Neural progenitor cell (in vitro differentiated cells): ENCODE data around the gene CLPTM1. TPM values are rescaled to one million over a fixed set of nuclear protein-coding genes. Genes with fewer than 3 reads are reported as not detected.

Source experiments
- DNase-seq: peaks from one replicate; pipeline ENCODE4 v3.0.0-alpha.2; 2016; ENCODE audit warnings: low spot score
- H2AFZ ChIP-seq: fragments of 200-600 bp; sonication (generic); replicated peaks from 2 replicates; pipeline ENCODE4 v1.6.1; 2016; ENCODE audit warnings: antibody characterized with exemption
- H3F3A ChIP-seq: fragments of 200-600 bp; sonication (generic); 2 replicates; pipeline ENCODE4 v1.6.1; 2016; ENCODE audit warnings: antibody characterized with exemption, low read depth
- H3K27ac ChIP-seq: fragments of 200-600 bp; sonication (generic); 2 replicates; pipeline ENCODE4 v1.5.1; 2016; ENCODE audit warnings: mild to moderate bottlenecking
- H3K27me3 ChIP-seq: fragments of 200-600 bp; sonication (generic); 2 replicates; pipeline ENCODE4 v1.6.1; 2016; ENCODE audit warnings: mild to moderate bottlenecking, moderate library complexity
- H3K36me3 ChIP-seq: fragments of 200-600 bp; sonication (generic); 2 replicates; pipeline ENCODE4 v1.5.1; 2016
- H3K4me1 ChIP-seq: fragments of 200-600 bp; sonication (generic); 2 replicates; pipeline ENCODE4 v1.6.1; 2016; ENCODE audit warnings: mixed run types
- H3K4me2 ChIP-seq: fragments of 200-600 bp; sonication (generic); 2 replicates; pipeline ENCODE4 v1.6.1; 2016
- H3K4me3 ChIP-seq: fragments of 200-600 bp; sonication (generic); 2 replicates; pipeline ENCODE4 v1.5.1; 2016
- H3K79me2 ChIP-seq: fragments of 200-600 bp; sonication (generic); 2 replicates; pipeline ENCODE4 v1.6.1; 2016; ENCODE audit warnings: low read depth
- H3K9ac ChIP-seq: fragments of 200-600 bp; sonication (generic); 2 replicates; pipeline ENCODE4 v1.6.1; 2016
- H3K9me3 ChIP-seq: fragments of 200-600 bp; sonication (generic); 2 replicates; pipeline ENCODE4 v1.5.1; 2016; ENCODE audit warnings: low read depth
- H4K20me1 ChIP-seq: fragments of 200-600 bp; sonication (generic); 2 replicates; pipeline ENCODE4 v1.6.1; 2016; ENCODE audit warnings: low read depth
- H3K27ac Mint-ChIP-seq: 3 replicates; pipeline ENCODE4 v1.8.0; 2021; ENCODE audit warnings: mixed read lengths
- H3K27me3 Mint-ChIP-seq: 2 replicates; pipeline ENCODE4 v1.8.0; 2022; ENCODE audit warnings: low read depth, mild to moderate bottlenecking, inconsistent platforms, moderate library complexity, mixed read lengths; ENCODE audit not compliant: insufficient read depth
- H3K36me3 Mint-ChIP-seq: 3 replicates; pipeline ENCODE4 v1.8.0; 2021; ENCODE audit warnings: mixed read lengths
- H3K4me1 Mint-ChIP-seq: 3 replicates; pipeline ENCODE4 v1.8.0; 2021; ENCODE audit warnings: mixed read lengths
- H3K4me3 Mint-ChIP-seq: 3 replicates; pipeline ENCODE4 v1.8.0; 2021; ENCODE audit warnings: mild to moderate bottlenecking, moderate library complexity, mixed read lengths
- H3K9me3 Mint-ChIP-seq: 3 replicates; pipeline ENCODE4 v1.8.0; 2020; ENCODE audit warnings: mixed read lengths
- CTCF ChIP-seq: fragments of 200-600 bp; sonication (generic); IDR thresholded peaks from 2 replicates; pipeline ENCODE4 v1.5.1; 2017; ENCODE audit warnings: antibody characterized with exemption, mild to moderate bottlenecking
- EZH2 ChIP-seq: fragments of 200-600 bp; sonication (generic); IDR thresholded peaks from 2 replicates; pipeline ENCODE4 v1.6.1; 2017; ENCODE audit warnings: antibody characterized with exemption, mild to moderate bottlenecking, moderate library complexity
- EZH2phosphoT487 ChIP-seq: fragments of 200-600 bp; sonication (generic); IDR thresholded peaks from 2 replicates; pipeline ENCODE4 v1.6.1; 2017; ENCODE audit warnings: antibody characterized with exemption
- total RNA-seq: library from RNA; depleted of rRNA; stranded (reverse); fragments of >200 nt; gene quantifications from 2 replicates; pipeline ENCODE4 v1.2.3, GENCODE V29; 2015; ENCODE audit warnings: low replicate concordance

CLPTM1 gene
- total RNA-seq, result 12.1 and 27.9 TPM in 2 replicates

GRCh38 chr19:44954649-44955504 is at the start of gene CLPTM1:
Gene CLPTM1 (plus strand): TSS chr19:44955380. CDS start chr19:44955396, 16 bp downstream.
- Histone ChIP-seq H3F3A (peaks cover 20% of the 10 kb centered on the region), H3K4me1 (peaks cover 7% of the 10 kb centered on the region), H3K36me3 (no peaks in the 10 kb centered on the region), H3K9ac (peak within 1 kb of the TSS; percentile 99), H3K79me2 (peaks cover 52% of the 10 kb centered on the region), H3K27ac (peak within 1 kb of the TSS; percentile 90), H3K9me3 (no peaks in the 10 kb centered on the region), H3K4me3 (peak within 1 kb of the TSS; percentile 98), H2AFZ (peak within 1 kb of the TSS; percentile 97), H3K4me2 (peak within 1 kb of the TSS; percentile 100), H4K20me1 (peaks cover 43% of the 10 kb centered on the region), H3K27me3 (no peaks in the 10 kb centered on the region)
- peaks cover 1% of the 10 kb centered on the region for H3K36me3 Mint-ChIP-seq
- no peak for TF ChIP-seq CTCF
- peak; percentile 12 for TF ChIP-seq EZH2
- H3K27ac Mint-ChIP-seq, result peak within 1 kb of the TSS; percentile 98
- no peaks in the 10 kb centered on the region for H3K9me3 Mint-ChIP-seq
- DNase-seq, result peak; percentile 99
- H3K4me1 Mint-ChIP-seq, result peaks cover 34% of the 10 kb centered on the region
- peaks cover 7% of the 10 kb centered on the region for H3K27me3 Mint-ChIP-seq
- H3K4me3 Mint-ChIP-seq, result peak within 1 kb of the TSS; percentile 98

- H3K36me3 Mint-ChIP-seq, result peaks cover 4% of the 10 kb centered on the region
Measured at GRCh38 chr19:44905437-44906160, 49.6 kb upstream of the CLPTM1 start, which contains the start of gene APOE. Gene APOE (plus strand): TSS chr19:44905796. CDS start chr19:44906625, 829 bp downstream.

GRCh38 chr19:44907613-44908012 is 47.6 kb upstream of the CLPTM1 start:
- TF ChIP-seq EZH2, result no peak
- peaks cover 10% of the 10 kb centered on the region for H3K27me3 Mint-ChIP-seq
- H3K4me3 ChIP-seq, result no peak overlapping the region
- H3K27ac ChIP-seq, result no peak overlapping the region
- no peaks in the 10 kb centered on the region for H3K36me3 ChIP-seq
- no peak overlapping the region for H3K27ac Mint-ChIP-seq
- no peak overlapping the region for H3K4me2 ChIP-seq
- peaks cover 4% of the 10 kb centered on the region for H3K36me3 Mint-ChIP-seq
- no peak for DNase-seq
- H3K4me1 ChIP-seq, result peaks cover 10% of the 10 kb centered on the region
- peaks cover 47% of the 10 kb centered on the region for H3F3A ChIP-seq
- H4K20me1 ChIP-seq, result peaks cover 12% of the 10 kb centered on the region
- H3K79me2 ChIP-seq, result peaks cover 9% of the 10 kb centered on the region
- H3K4me3 Mint-ChIP-seq, result no peak overlapping the region
- H2AFZ ChIP-seq, result no peak overlapping the region
- peaks cover 31% of the 10 kb centered on the region for H3K4me1 Mint-ChIP-seq
- no peaks in the 10 kb centered on the region for H3K9me3 ChIP-seq
- H3K9ac ChIP-seq, result no peak overlapping the region
- H3K9me3 Mint-ChIP-seq, result no peaks in the 10 kb centered on the region
- no peaks in the 10 kb centered on the region for H3K27me3 ChIP-seq

More at GRCh38 chr19:44905437-44906160, 49.6 kb upstream of the CLPTM1 start, which contains the start of gene APOE:
- Histone ChIP-seq H3K9ac (peak within 1 kb of the TSS; percentile 10), H2AFZ (peak within 1 kb of the TSS; percentile 71), H3F3A (peaks cover 46% of the 10 kb centered on the region), H3K9me3 (no peaks in the 10 kb centered on the region), H3K27ac (peak within 1 kb of the TSS; percentile 32), H3K4me2 (peak within 1 kb of the TSS; percentile 97), H3K4me3 (peak within 1 kb of the TSS; percentile 76), H3K4me1 (peaks cover 10% of the 10 kb centered on the region), H3K36me3 (no peaks in the 10 kb centered on the region), H3K79me2 (peaks cover 9% of the 10 kb centered on the region), H3K27me3 (no peaks in the 10 kb centered on the region), H4K20me1 (peaks cover 12% of the 10 kb centered on the region)
- Mint-ChIP-seq H3K4me1 (peaks cover 24% of the 10 kb centered on the region), H3K27me3 (peaks cover 12% of the 10 kb centered on the region), H3K9me3 (no peaks in the 10 kb centered on the region), H3K4me3 (peak within 1 kb of the TSS; percentile 78), H3K27ac (peak within 1 kb of the TSS; percentile 39)
- DNase-seq, result peak; percentile 67
- TF ChIP-seq EZH2phosphoT487 (no peak), CTCF (no peak), EZH2 (no peak)
